ENCODE data around the gene CDC42EP1. TPM values are rescaled to one million over a fixed set of nuclear protein-coding genes. Genes with fewer than 3 reads are reported as not detected.

The CDC42EP1 gene
- total and polyA plus RNA-seq, 8 donors: 30.8 to 84.3 (median 49.8) TPM

- no peak for ATAC-seq
Measured at GRCh38 chr22:37604074-37604473, 43.8 kb downstream of the CDC42EP1 start.

GRCh38 chr22:37604875-37605274, 44.6 kb downstream of the CDC42EP1 start:
- no peaks in the 10 kb centered on the region for H3K27me3 ChIP-seq
- H3K4me3 ChIP-seq: no peak overlapping the region
- no peak overlapping the region for H3K27ac ChIP-seq
- no peaks in the 10 kb centered on the region for H3K36me3 ChIP-seq
- intact Hi-C loops (cut with DNase I): no loop called here
- no peak for TF ChIP-seq CTCF (IDR thresholded peaks at IDR 0.05)
- no peak for DNase-seq
- H3K4me1 ChIP-seq: peaks cover 11 to 26% of the 10 kb centered on the region in 2 donors
- H3K9me3 ChIP-seq: no peaks in the 10 kb centered on the region
- no peak for ATAC-seq

More at GRCh38 chr22:37604074-37604473, 43.8 kb downstream of the CDC42EP1 start:
- no peak overlapping the region for H3K4me3 ChIP-seq
- H3K9me3 ChIP-seq: no peaks in the 10 kb centered on the region
- H3K36me3 ChIP-seq: no peaks in the 10 kb centered on the region
- no peak overlapping the region for H3K27ac ChIP-seq
- no peak for TF ChIP-seq CTCF (IDR thresholded peaks at IDR 0.05)
- no peak for DNase-seq
- H3K4me1 ChIP-seq: peaks cover 7 to 23% of the 10 kb centered on the region in 2 donors
- H3K27me3 ChIP-seq: no peaks in the 10 kb centered on the region
- intact Hi-C loops (cut with DNase I): no loop called here

- peak overlapping the region; percentile 96 to 99 for H3K4me3 ChIP-seq
- H3K4me1 ChIP-seq: peaks cover 13 to 46% of the 10 kb centered on the region in 2 donors
- peak; percentile 97 to 99 for TF ChIP-seq CTCF (IDR thresholded peaks at IDR 0.05)
- H3K36me3 ChIP-seq: no peaks in the 10 kb centered on the region
- peak; percentile 64 for ATAC-seq
- H3K27ac ChIP-seq: peak overlapping the region; percentile 95 to 98
- intact Hi-C loops (cut with DNase I): no loop called here
- H3K9me3 ChIP-seq: no peaks in the 10 kb centered on the region
- H3K27me3 ChIP-seq: no peaks in the 10 kb centered on the region
- DNase-seq: peak; percentile 72 to 97 (median 92)
Measured at GRCh38 chr22:37607010-37607934, 47.0 kb downstream of the CDC42EP1 start.

- peaks cover 13 to 46% of the 10 kb centered on the region in 2 donors for H3K4me1 ChIP-seq
- DNase-seq (no peak), ATAC-seq (peak; percentile 76)
- no peaks in the 10 kb centered on the region for H3K27me3 ChIP-seq
- H3K36me3 ChIP-seq: no peaks in the 10 kb centered on the region
- H3K27ac ChIP-seq: peak overlapping the region; percentile 95 to 98
- H3K9me3 ChIP-seq: no peaks in the 10 kb centered on the region
- TF ChIP-seq CTCF (IDR thresholded peaks at IDR 0.05): no peak
- intact Hi-C loops (cut with DNase I): no loop called here
- peak overlapping the region; percentile 96 to 99 for H3K4me3 ChIP-seq
Measured at GRCh38 chr22:37607935-37608476, 47.7 kb downstream of the CDC42EP1 start.

All from left lung (tissue), 10 donors.